DMS 273 treated with DMSO at 0.1 percent for 48 hours (cell line): ENCODE data around the gene IPO7.

ENCODE experiments used
- DNase-seq: peaks from one replicate; lab custom pipeline; 2025; lab: John Stamatoyannopoulos, UW

IPO7 gene

DNA sequence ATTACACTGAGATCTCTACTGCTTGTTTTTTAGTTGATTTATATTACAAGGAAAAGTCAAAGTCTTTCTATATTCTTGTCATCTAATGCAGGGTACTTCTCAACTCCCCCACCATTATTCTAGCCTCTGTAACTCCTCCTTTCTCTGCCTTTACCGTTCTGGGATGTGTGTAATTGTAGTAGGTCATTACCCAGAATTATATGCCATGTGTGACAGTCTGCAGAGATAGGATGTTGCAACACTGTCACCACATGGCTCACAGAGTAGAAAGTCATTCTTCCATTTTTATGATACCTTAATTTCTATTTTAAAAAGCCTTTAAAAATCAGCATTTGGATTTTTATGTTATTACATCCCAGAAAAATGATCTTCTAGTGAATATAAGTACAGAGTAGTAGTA, 109.0 kb downstream of the IPO7 start:
- DNase-seq: no peak

GRCh38 chr11:9494316-9494715, 109.9 kb downstream of the IPO7 start:
- no peak for DNase-seq

GRCh38 chr11:9495803-9496514, 111.5 kb downstream of the IPO7 start:
- no peak for DNase-seq
